ENCODE results near the gene TAS2R50.

DNA sequence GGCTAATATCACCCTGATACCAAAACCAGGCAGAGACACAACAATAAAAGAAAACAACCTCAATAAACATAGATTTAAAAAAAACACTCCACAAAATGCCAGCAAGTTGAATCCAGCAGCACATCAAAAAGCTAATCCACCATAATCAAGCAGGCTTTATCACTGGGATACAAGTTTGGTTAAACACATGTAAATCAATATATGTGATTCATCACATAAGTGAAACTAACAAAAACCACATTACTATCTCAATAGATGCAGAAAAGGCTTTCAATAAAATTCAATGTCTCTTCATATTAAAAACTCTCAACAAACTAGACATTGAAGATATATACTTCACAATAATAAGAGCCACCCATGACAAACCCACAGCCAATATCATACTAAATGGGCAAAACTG lies 30.6 kb downstream of the TAS2R50 start:
- TF ChIP-seq PTRF (tag; IDR thresholded peaks at IDR 0.05) (no peak), DIDO1 (tag; IDR thresholded peaks at IDR 0.05; ENCODE audit: low read depth) (no peak), EZH2 (IDR thresholded peaks at IDR 0.05; ENCODE audit: borderline replicate concordance, low read depth, low read length) (no peak), HDAC2 (IDR thresholded peaks at IDR 0.05) (no peak), POLR2A (conservative IDR thresholded peaks at IDR 0.05) (no peak), TAF1 (IDR thresholded peaks at IDR 0.05; ENCODE audit: control insufficient read depth, extremely low read depth, insufficient read depth, low read length, severe bottlenecking) (no peak)
- TF ChIP-seq, protein P1, sequence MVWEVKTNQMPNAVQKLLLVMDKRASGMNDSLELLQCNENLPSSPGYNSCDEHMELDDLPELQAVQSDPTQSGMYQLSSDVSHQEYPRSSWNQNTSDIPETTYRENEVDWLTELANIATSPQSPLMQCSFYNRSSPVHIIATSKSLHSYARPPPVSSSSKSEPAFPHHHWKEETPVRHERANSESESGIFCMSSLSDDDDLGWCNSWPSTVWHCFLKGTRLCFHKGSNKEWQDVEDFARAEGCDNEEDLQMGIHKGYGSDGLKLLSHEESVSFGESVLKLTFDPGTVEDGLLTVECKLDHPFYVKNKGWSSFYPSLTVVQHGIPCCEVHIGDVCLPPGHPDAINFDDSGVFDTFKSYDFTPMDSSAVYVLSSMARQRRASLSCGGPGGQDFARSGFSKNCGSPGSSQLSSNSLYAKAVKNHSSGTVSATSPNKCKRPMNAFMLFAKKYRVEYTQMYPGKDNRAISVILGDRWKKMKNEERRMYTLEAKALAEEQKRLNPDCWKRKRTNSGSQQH (CRISPR knock-in tag; IDR thresholded peaks at IDR 0.05) = no peak
- TF ChIP-seq, protein P2, sequence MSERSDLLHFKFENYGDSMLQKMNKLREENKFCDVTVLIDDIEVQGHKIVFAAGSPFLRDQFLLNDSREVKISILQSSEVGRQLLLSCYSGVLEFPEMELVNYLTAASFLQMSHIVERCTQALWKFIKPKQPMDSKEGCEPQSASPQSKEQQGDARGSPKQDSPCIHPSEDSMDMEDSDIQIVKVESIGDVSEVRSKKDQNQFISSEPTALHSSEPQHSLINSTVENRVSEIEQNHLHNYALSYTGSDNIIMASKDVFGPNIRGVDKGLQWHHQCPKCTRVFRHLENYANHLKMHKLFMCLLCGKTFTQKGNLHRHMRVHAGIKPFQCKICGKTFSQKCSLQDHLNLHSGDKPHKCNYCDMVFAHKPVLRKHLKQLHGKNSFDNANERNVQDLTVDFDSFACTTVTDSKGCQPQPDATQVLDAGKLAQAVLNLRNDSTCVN (CRISPR knock-in tag; IDR thresholded peaks at IDR 0.05) = no peak
- TF ChIP-seq, protein P3, sequence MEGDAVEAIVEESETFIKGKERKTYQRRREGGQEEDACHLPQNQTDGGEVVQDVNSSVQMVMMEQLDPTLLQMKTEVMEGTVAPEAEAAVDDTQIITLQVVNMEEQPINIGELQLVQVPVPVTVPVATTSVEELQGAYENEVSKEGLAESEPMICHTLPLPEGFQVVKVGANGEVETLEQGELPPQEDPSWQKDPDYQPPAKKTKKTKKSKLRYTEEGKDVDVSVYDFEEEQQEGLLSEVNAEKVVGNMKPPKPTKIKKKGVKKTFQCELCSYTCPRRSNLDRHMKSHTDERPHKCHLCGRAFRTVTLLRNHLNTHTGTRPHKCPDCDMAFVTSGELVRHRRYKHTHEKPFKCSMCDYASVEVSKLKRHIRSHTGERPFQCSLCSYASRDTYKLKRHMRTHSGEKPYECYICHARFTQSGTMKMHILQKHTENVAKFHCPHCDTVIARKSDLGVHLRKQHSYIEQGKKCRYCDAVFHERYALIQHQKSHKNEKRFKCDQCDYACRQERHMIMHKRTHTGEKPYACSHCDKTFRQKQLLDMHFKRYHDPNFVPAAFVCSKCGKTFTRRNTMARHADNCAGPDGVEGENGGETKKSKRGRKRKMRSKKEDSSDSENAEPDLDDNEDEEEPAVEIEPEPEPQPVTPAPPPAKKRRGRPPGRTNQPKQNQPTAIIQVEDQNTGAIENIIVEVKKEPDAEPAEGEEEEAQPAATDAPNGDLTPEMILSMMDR (IDR thresholded peaks at IDR 0.05 in 2 of 3, conservative IDR thresholded peaks at IDR 0.05 in 1 of 3; ENCODE audit: insufficient read depth in 2 of 3, low read depth in 1 of 3, low read length in 3 of 3) = no peak
- TF ChIP-seq, protein P4, sequence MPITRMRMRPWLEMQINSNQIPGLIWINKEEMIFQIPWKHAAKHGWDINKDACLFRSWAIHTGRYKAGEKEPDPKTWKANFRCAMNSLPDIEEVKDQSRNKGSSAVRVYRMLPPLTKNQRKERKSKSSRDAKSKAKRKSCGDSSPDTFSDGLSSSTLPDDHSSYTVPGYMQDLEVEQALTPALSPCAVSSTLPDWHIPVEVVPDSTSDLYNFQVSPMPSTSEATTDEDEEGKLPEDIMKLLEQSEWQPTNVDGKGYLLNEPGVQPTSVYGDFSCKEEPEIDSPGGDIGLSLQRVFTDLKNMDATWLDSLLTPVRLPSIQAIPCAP (CRISPR knock-in tag; IDR thresholded peaks at IDR 0.05; ENCODE audit: borderline replicate concordance) = no peak
